ENCODE data around the gene CRYGN. TPM values are rescaled to one million over a fixed set of nuclear protein-coding genes. Genes with fewer than 3 reads are reported as not detected.

The CRYGN gene
- total and polyA plus RNA-seq, 12 donors: 0.07 to 0.72 (median 0.22) TPM; not detected in 8

DNA sequence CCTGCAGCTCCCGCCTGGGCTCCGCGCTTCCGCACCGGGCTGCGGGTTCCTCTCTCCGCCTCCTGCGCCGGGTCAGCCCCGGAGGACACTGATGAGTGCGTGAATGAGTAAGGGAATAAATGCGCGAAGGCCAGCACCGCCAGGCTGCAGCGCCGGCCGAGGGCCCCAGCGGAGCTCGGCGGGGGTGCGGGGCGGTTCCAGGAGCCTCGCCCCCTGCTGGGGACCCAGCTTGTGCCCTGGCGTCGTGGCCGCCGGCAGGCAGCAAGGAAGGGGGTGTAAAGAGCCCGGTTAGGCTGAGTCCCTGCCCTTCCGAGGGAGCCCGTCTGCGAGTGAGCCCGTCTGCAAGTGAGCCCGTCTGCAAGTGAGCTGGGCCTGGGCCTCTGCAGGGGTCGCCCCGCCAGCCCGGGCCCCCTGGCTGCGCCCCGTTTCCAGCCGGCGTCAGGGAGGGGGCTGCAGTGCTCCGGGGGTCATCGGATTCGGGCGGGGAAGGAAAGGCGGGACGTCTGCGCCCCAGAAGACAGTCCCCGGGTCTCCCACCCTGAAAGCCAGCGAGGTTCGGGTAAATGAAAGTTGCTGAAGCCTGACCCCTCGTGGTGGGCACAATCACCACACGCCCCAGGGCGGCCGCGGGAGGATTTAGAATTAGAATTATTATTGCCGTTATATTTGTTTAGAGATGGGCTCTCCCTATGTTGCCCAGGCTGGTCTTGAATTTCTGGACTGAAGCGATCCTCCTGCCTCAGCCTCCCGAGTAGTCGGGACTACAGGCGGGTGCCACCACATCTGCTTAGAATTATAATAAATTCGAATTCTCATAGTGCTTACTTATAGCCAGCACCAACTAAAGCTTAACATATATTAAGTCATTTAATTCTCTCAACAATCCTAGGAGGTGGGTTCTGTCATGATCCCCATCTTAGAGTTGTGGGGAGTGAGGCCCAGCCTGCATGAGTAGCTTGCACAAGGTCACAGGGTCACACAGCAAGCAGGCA is 8.6 kb upstream of the CRYGN start:
- intact Hi-C loops (cut with DNase I): loop anchor here (1.0 to 5.0 kb wide), 7 partner anchors 80 to 309 kb away; no protein-coding TSS in a partner anchor
- DNase-seq: peak; percentile 67 to 69

DNA sequence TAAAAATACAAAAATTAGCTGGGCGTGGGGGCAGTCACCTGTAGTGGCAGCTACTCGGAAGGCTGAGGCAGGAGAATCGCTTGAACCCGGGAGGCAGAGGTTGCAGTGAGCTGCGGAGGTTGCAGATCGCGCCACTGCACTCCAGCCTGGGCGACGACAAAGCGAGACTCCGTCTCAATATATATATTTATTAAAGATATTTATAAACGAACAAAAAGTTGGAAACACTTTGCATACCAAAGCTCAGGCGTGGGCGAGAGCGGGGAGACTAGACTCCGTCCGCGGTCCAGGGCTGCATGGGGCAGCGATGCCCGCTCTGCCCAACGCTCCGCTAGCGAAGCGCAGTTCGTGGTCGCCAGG is 7.9 kb upstream of the CRYGN start:
- ATAC-seq: peak in 3 of 8 donors; percentile 30 to 43 (median 40)
- intact Hi-C loops (cut with DNase I): loop anchor here (1.0 to 5.0 kb wide), 7 partner anchors 79 to 309 kb away; no protein-coding TSS in a partner anchor

More for the DNA sequence above, 8.6 kb upstream of the CRYGN start:
- Histone ChIP-seq H3K9me3 (no peaks in the 10 kb centered on the region), H3K36me3 (no peaks in the 10 kb centered on the region), H3K4me1 (peaks cover 0 to 13% (median 4%) of the 10 kb centered on the region in 9 donors), H3K27me3 (no peaks in the 10 kb centered on the region), H3K4me3 (peak overlapping the region; percentile 43 to 73 (median 58)), H3K27ac (peak overlapping the region in 6 of 10 donors; percentile 7 to 61 (median 26))
- ATAC-seq: peak; percentile 82 to 94 (median 90)
- WGBS, 2 donors: 4 to 5% methylated on average over 59 to 61 of the region's 61 CpGs
- TF ChIP-seq, protein P1, sequence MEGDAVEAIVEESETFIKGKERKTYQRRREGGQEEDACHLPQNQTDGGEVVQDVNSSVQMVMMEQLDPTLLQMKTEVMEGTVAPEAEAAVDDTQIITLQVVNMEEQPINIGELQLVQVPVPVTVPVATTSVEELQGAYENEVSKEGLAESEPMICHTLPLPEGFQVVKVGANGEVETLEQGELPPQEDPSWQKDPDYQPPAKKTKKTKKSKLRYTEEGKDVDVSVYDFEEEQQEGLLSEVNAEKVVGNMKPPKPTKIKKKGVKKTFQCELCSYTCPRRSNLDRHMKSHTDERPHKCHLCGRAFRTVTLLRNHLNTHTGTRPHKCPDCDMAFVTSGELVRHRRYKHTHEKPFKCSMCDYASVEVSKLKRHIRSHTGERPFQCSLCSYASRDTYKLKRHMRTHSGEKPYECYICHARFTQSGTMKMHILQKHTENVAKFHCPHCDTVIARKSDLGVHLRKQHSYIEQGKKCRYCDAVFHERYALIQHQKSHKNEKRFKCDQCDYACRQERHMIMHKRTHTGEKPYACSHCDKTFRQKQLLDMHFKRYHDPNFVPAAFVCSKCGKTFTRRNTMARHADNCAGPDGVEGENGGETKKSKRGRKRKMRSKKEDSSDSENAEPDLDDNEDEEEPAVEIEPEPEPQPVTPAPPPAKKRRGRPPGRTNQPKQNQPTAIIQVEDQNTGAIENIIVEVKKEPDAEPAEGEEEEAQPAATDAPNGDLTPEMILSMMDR (IDR thresholded peaks at IDR 0.05): peak; percentile 69 to 88 (median 85)

DNA sequence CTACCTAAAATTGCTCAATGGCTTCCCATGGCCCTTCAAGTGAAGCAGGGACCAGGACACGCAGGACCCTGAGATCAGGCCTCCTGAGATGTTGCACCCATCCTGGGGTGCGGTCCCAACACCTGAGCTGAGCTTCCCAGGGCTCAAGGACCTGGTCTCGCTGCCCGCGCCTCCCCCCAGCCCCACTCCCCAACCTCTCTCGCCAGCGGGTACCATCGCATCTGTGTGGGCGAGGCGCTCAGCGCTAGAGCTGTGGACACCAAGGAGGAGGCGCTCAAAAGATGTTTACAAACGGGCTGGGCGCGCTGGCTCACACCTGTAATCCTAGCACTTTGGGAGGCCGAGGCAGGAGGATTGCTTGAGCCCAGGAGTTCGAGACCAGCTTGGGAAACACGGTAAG is 7.4 kb upstream of the CRYGN start:
- no peak overlapping the region for H3K27ac ChIP-seq
- WGBS, 2 donors: 97 to 99% methylated on average over 18 of the region's 18 CpGs
- H3K4me3 ChIP-seq: no peak overlapping the region
- H3K9me3 ChIP-seq: no peaks in the 10 kb centered on the region
- ATAC-seq (no peak), DNase-seq (no peak)
- intact Hi-C loops (cut with DNase I): loop anchor here in 8 of 10 donors (1.0 to 5.0 kb wide), 5 partner anchors 79 to 310 kb away; no protein-coding TSS in a partner anchor
- TF ChIP-seq, protein P1 (IDR thresholded peaks at IDR 0.05): no peak
- H3K27me3 ChIP-seq: no peaks in the 10 kb centered on the region
- H3K36me3 ChIP-seq: no peaks in the 10 kb centered on the region
- peaks cover 0 to 13% (median 4%) of the 10 kb centered on the region in 9 donors for H3K4me1 ChIP-seq

More for the DNA sequence above, 7.9 kb upstream of the CRYGN start:
- 60 to 62% methylated on average over 26 of the region's 26 CpGs for WGBS, 2 donors
- no peaks in the 10 kb centered on the region for H3K27me3 ChIP-seq
- peak overlapping the region in 4 of 10 donors; percentile 15 to 61 (median 28) for H3K27ac ChIP-seq
- peak overlapping the region in 9 of 10 donors; percentile 43 to 73 (median 63) for H3K4me3 ChIP-seq
- H3K9me3 ChIP-seq: no peaks in the 10 kb centered on the region
- H3K36me3 ChIP-seq: no peaks in the 10 kb centered on the region
- H3K4me1 ChIP-seq: peaks cover 0 to 13% (median 4%) of the 10 kb centered on the region in 9 donors
- DNase-seq: no peak
- TF ChIP-seq, protein P1 (IDR thresholded peaks at IDR 0.05): no peak

DNA sequence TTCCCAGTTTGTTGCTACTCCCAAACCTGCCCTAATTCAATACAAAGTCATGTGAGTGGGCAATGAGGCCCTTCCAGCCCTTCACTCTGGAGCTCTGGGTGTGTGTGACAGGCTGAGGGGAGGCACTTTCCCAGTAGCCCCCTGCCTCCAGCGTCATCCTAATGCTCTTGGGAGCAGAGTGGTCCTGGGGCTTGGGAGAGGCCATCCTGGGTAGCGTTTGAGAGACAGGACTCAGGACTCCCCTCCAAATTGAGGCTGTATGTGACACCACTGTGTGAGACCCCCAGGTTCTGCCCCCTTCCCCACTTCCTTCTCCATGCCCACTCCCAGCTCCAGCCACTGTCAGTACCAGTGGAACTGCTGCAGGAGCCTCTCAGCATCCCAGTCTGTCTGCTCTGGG is 6.5 kb upstream of the CRYGN start:
- H3K36me3 ChIP-seq: no peaks in the 10 kb centered on the region
- H3K4me1 ChIP-seq: peaks cover 0 to 16% (median 4%) of the 10 kb centered on the region in 9 donors
- TF ChIP-seq, protein P1 (IDR thresholded peaks at IDR 0.05): no peak
- no peak for ATAC-seq
- no peaks in the 10 kb centered on the region for H3K9me3 ChIP-seq
- H3K27me3 ChIP-seq: no peaks in the 10 kb centered on the region
- no peak overlapping the region for H3K27ac ChIP-seq
- DNase-seq: no peak
- 77 to 97% methylated on average over 2 of the region's 2 CpGs for WGBS, 2 donors
- no peak overlapping the region for H3K4me3 ChIP-seq
- intact Hi-C loops (cut with DNase I): loop anchor here in 8 of 10 donors (5.0 kb wide), 4 partner anchors 79 to 311 kb away; no protein-coding TSS in a partner anchor

Measured in heart right ventricle (tissue), 16 donors.